Measurements from ENCODE around the gene YBEY.

- TF ChIP-seq, protein P1, sequence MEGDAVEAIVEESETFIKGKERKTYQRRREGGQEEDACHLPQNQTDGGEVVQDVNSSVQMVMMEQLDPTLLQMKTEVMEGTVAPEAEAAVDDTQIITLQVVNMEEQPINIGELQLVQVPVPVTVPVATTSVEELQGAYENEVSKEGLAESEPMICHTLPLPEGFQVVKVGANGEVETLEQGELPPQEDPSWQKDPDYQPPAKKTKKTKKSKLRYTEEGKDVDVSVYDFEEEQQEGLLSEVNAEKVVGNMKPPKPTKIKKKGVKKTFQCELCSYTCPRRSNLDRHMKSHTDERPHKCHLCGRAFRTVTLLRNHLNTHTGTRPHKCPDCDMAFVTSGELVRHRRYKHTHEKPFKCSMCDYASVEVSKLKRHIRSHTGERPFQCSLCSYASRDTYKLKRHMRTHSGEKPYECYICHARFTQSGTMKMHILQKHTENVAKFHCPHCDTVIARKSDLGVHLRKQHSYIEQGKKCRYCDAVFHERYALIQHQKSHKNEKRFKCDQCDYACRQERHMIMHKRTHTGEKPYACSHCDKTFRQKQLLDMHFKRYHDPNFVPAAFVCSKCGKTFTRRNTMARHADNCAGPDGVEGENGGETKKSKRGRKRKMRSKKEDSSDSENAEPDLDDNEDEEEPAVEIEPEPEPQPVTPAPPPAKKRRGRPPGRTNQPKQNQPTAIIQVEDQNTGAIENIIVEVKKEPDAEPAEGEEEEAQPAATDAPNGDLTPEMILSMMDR (IDR thresholded peaks at IDR 0.05), result no peak
- TF ChIP-seq POLR2A (IDR thresholded peaks at IDR 0.05) (no peak), EP300 (IDR thresholded peaks at IDR 0.05) (no peak), POLR2AphosphoS5 (IDR thresholded peaks at IDR 0.05) (no peak)
Measured at GRCh38 chr21:46250146-46250725, 35.9 kb upstream of the YBEY start.
